GM04504 (cell line): ENCODE results near the gene ALPP.
"Not testable (repeated sequence)": the region's sequence is repeated elsewhere in the genome, so short reads cannot be mapped to it uniquely, and the experiment has no call there.

Source experiments
- DNase-seq: peaks from one replicate; pipeline ENCODE4 v3.0.0-alpha.2; 2012; ENCODE audit warnings: low read depth

The ALPP gene

GRCh38 chr2:232406556-232407310 is 28.2 kb downstream of the ALPP start, which contains the start of gene ALPG:
Gene ALPG (plus strand): TSS chr2:232406844. CDS start chr2:232406895, 51 bp downstream.
- no peak for DNase-seq

GRCh38 chr2:232407428-232408150 is 29.0 kb downstream of the ALPP start:
- DNase-seq, result not testable (repeated sequence)

GRCh38 chr2:232408269-232408668 is 29.7 kb downstream of the ALPP start:
- DNase-seq, result not testable (repeated sequence)

- DNase-seq, result not testable (repeated sequence)
These were observed 31.1 kb downstream of the ALPP start for GRCh38 chr2:232409617-232410016.

- no peak for DNase-seq
These were observed 31.8 kb downstream of the ALPP start for GRCh38 chr2:232410238-232410900.

- no peak for DNase-seq
These were observed 33.5 kb downstream of the ALPP start for GRCh38 chr2:232411901-232412629.

- DNase-seq, result no peak
These were observed 34.4 kb downstream of the ALPP start for GRCh38 chr2:232412986-232413385.

- DNase-seq, result no peak
These were observed 36.7 kb downstream of the ALPP start for GRCh38 chr2:232415138-232415690.

- DNase-seq, result no peak
These were observed 37.4 kb downstream of the ALPP start for GRCh38 chr2:232415736-232416520.

- no peak for DNase-seq
These were observed 38.2 kb downstream of the ALPP start for GRCh38 chr2:232416521-232417470.

- DNase-seq, result no peak
These were observed 38.9 kb downstream of the ALPP start for GRCh38 chr2:232417489-232417888.

GRCh38 chr2:232418056-232418455 is 39.5 kb downstream of the ALPP start:
- no peak for DNase-seq

GRCh38 chr2:232418466-232419244 is 40.1 kb downstream of the ALPP start:
- no peak for DNase-seq

- DNase-seq, result no peak
These were observed 40.9 kb downstream of the ALPP start for GRCh38 chr2:232419245-232420072.

- DNase-seq, result no peak
These were observed 41.5 kb downstream of the ALPP start for GRCh38 chr2:232420073-232420454.

GRCh38 chr2:232420463-232421188 is 42.1 kb downstream of the ALPP start:
- DNase-seq, result no peak

GRCh38 chr2:232421189-232421785 is 42.7 kb downstream of the ALPP start:
- no peak for DNase-seq
